ENCODE measurements around the gene FAM114A1.

Gene FAM114A1

GRCh38 chr4:38870098-38870808 lies 2.6 kb downstream of the FAM114A1 start:
- TF ChIP-seq POLR2AphosphoS5 (IDR thresholded peaks at IDR 0.05; ENCODE audit: low read depth, low read length) = no peak
- TF ChIP-seq PAX5 (IDR thresholded peaks at IDR 0.05; ENCODE audit: insufficient read depth, low read length, severe bottlenecking) = no peak
- TF ChIP-seq TAF1 (IDR thresholded peaks at IDR 0.05; ENCODE audit: low read depth, low read length) = no peak
- TF ChIP-seq POLR2A (IDR thresholded peaks at IDR 0.05; ENCODE audit: low read depth, low read length) = no peak
- no peak for TF ChIP-seq SPI1 (IDR thresholded peaks at IDR 0.05; ENCODE audit: low read depth, low read length)
- no peak for TF ChIP-seq POU2F2 (IDR thresholded peaks at IDR 0.05; ENCODE audit: low read depth, low read length)
- FAIRE-seq = peak; percentile 31

GRCh38 chr4:38871593-38871992 lies 4.0 kb downstream of the FAM114A1 start:
- FAIRE-seq (no peak), DNase-seq (ENCODE audit: insufficient read length, low spot score) (no peak)
- TF ChIP-seq TAF1 (IDR thresholded peaks at IDR 0.05; ENCODE audit: low read depth, low read length) = no peak
- no peak for TF ChIP-seq POU2F2 (IDR thresholded peaks at IDR 0.05; ENCODE audit: low read depth, low read length)

More at GRCh38 chr4:38870098-38870808, 2.6 kb downstream of the FAM114A1 start:
- no peak for DNase-seq (ENCODE audit: insufficient read length, low spot score)

- TF ChIP-seq POU2F2 (IDR thresholded peaks at IDR 0.05; ENCODE audit: low read depth, low read length) = no peak
- TF ChIP-seq TAF1 (IDR thresholded peaks at IDR 0.05; ENCODE audit: low read depth, low read length) = no peak
- TF ChIP-seq POLR2AphosphoS5 (IDR thresholded peaks at IDR 0.05; ENCODE audit: low read depth, low read length) = no peak
- no peak for TF ChIP-seq PAX5 (IDR thresholded peaks at IDR 0.05; ENCODE audit: insufficient read depth, low read length, severe bottlenecking)
- no peak for TF ChIP-seq POLR2A (IDR thresholded peaks at IDR 0.05; ENCODE audit: low read depth, low read length)
- no peak for TF ChIP-seq SPI1 (IDR thresholded peaks at IDR 0.05; ENCODE audit: low read depth, low read length)
- DNase-seq (ENCODE audit: insufficient read length, low spot score) (no peak), FAIRE-seq (no peak)
Measured at GRCh38 chr4:38872620-38873019, 5.0 kb downstream of the FAM114A1 start.

GRCh38 chr4:38873290-38873944 lies 5.8 kb downstream of the FAM114A1 start:
- FAIRE-seq = no peak
- no peak for TF ChIP-seq TAF1 (IDR thresholded peaks at IDR 0.05; ENCODE audit: low read depth, low read length)
- TF ChIP-seq POLR2AphosphoS5 (IDR thresholded peaks at IDR 0.05; ENCODE audit: low read depth, low read length) = no peak
- DNase-seq (ENCODE audit: insufficient read length, low spot score) = no peak

GRCh38 chr4:38876636-38877035 lies 9.0 kb downstream of the FAM114A1 start:
- TF ChIP-seq TAF1 (IDR thresholded peaks at IDR 0.05; ENCODE audit: low read depth, low read length) (no peak), POLR2A (IDR thresholded peaks at IDR 0.05; ENCODE audit: low read depth, low read length) (no peak), PAX5 (IDR thresholded peaks at IDR 0.05; ENCODE audit: insufficient read depth, low read length, severe bottlenecking) (no peak), POU2F2 (IDR thresholded peaks at IDR 0.05; ENCODE audit: low read depth, low read length) (no peak), SPI1 (IDR thresholded peaks at IDR 0.05; ENCODE audit: low read depth, low read length) (no peak), POLR2AphosphoS5 (IDR thresholded peaks at IDR 0.05; ENCODE audit: low read depth, low read length) (no peak)
- no peak for FAIRE-seq
- DNase-seq (ENCODE audit: insufficient read length, low spot score) = no peak

GRCh38 chr4:38884254-38884653 lies 16.6 kb downstream of the FAM114A1 start:
- FAIRE-seq = peak; percentile 9
- TF ChIP-seq POU2F2 (IDR thresholded peaks at IDR 0.05; ENCODE audit: low read depth, low read length) = no peak
- no peak for TF ChIP-seq POLR2AphosphoS5 (IDR thresholded peaks at IDR 0.05; ENCODE audit: low read depth, low read length)
- TF ChIP-seq PAX5 (IDR thresholded peaks at IDR 0.05; ENCODE audit: insufficient read depth, low read length, severe bottlenecking) = no peak
- no peak for TF ChIP-seq POLR2A (IDR thresholded peaks at IDR 0.05; ENCODE audit: low read depth, low read length)
- no peak for TF ChIP-seq SPI1 (IDR thresholded peaks at IDR 0.05; ENCODE audit: low read depth, low read length)
- TF ChIP-seq TAF1 (IDR thresholded peaks at IDR 0.05; ENCODE audit: low read depth, low read length) = no peak

GRCh38 chr4:38889143-38889542 lies 21.5 kb downstream of the FAM114A1 start:
- no peak for TF ChIP-seq POU2F2 (IDR thresholded peaks at IDR 0.05; ENCODE audit: low read depth, low read length)
- no peak for TF ChIP-seq POLR2AphosphoS5 (IDR thresholded peaks at IDR 0.05; ENCODE audit: low read depth, low read length)
- TF ChIP-seq SPI1 (IDR thresholded peaks at IDR 0.05; ENCODE audit: low read depth, low read length) = no peak
- no peak for TF ChIP-seq POLR2A (IDR thresholded peaks at IDR 0.05; ENCODE audit: low read depth, low read length)
- no peak for TF ChIP-seq PAX5 (IDR thresholded peaks at IDR 0.05; ENCODE audit: insufficient read depth, low read length, severe bottlenecking)
- TF ChIP-seq TAF1 (IDR thresholded peaks at IDR 0.05; ENCODE audit: low read depth, low read length) = no peak
- peak; percentile 20 for DNase-seq (ENCODE audit: insufficient read length, low spot score)
- peak; percentile 60 for FAIRE-seq

More at GRCh38 chr4:38884254-38884653, 16.6 kb downstream of the FAM114A1 start:
- DNase-seq (ENCODE audit: insufficient read length, low spot score) = no peak

GRCh38 chr4:38891051-38891983 lies 23.7 kb downstream of the FAM114A1 start:
- no peak for DNase-seq (ENCODE audit: insufficient read length, low spot score)
- FAIRE-seq = no peak
- no peak for TF ChIP-seq POLR2A (IDR thresholded peaks at IDR 0.05; ENCODE audit: low read depth, low read length)
- no peak for TF ChIP-seq PAX5 (IDR thresholded peaks at IDR 0.05; ENCODE audit: insufficient read depth, low read length, severe bottlenecking)
- TF ChIP-seq SPI1 (IDR thresholded peaks at IDR 0.05; ENCODE audit: low read depth, low read length) = no peak
- no peak for TF ChIP-seq TAF1 (IDR thresholded peaks at IDR 0.05; ENCODE audit: low read depth, low read length)
- TF ChIP-seq POU2F2 (IDR thresholded peaks at IDR 0.05; ENCODE audit: low read depth, low read length) = no peak
- no peak for TF ChIP-seq POLR2AphosphoS5 (IDR thresholded peaks at IDR 0.05; ENCODE audit: low read depth, low read length)

- TF ChIP-seq PAX5 (IDR thresholded peaks at IDR 0.05; ENCODE audit: insufficient read depth, low read length, severe bottlenecking) (no peak), POLR2AphosphoS5 (IDR thresholded peaks at IDR 0.05; ENCODE audit: low read depth, low read length) (no peak), TAF1 (IDR thresholded peaks at IDR 0.05; ENCODE audit: low read depth, low read length) (no peak), POLR2A (IDR thresholded peaks at IDR 0.05; ENCODE audit: low read depth, low read length) (no peak), SPI1 (IDR thresholded peaks at IDR 0.05; ENCODE audit: low read depth, low read length) (no peak), POU2F2 (IDR thresholded peaks at IDR 0.05; ENCODE audit: low read depth, low read length) (no peak)
- DNase-seq (ENCODE audit: insufficient read length, low spot score) = no peak
- peak; percentile 47 for FAIRE-seq
Measured at GRCh38 chr4:38894322-38894982, 26.8 kb downstream of the FAM114A1 start.

Data from GM12891 (cell line).